ENCODE measurements around the gene C19orf25.

DNA sequence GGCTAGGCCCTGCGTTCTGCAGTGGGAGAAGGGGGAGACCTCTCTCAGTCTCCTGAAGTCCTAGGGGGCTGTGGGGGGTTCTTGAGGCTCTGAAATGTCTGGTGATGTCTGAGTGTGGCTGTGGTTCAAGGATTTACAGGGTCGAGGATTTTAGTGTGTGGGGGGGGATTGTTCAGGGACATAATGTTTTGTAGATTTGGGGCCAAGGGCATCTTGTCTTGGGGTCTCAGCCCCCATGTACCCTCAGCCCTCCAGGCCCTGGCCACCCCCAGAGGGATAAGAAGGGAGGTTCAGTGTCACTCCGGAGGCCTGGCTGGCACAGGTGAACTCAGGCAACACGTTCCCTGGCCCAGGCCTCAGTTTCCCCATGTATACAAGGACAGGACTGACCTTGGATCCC, 31.5 kb downstream of the C19orf25 start:
- TF ChIP-seq, protein P1, sequence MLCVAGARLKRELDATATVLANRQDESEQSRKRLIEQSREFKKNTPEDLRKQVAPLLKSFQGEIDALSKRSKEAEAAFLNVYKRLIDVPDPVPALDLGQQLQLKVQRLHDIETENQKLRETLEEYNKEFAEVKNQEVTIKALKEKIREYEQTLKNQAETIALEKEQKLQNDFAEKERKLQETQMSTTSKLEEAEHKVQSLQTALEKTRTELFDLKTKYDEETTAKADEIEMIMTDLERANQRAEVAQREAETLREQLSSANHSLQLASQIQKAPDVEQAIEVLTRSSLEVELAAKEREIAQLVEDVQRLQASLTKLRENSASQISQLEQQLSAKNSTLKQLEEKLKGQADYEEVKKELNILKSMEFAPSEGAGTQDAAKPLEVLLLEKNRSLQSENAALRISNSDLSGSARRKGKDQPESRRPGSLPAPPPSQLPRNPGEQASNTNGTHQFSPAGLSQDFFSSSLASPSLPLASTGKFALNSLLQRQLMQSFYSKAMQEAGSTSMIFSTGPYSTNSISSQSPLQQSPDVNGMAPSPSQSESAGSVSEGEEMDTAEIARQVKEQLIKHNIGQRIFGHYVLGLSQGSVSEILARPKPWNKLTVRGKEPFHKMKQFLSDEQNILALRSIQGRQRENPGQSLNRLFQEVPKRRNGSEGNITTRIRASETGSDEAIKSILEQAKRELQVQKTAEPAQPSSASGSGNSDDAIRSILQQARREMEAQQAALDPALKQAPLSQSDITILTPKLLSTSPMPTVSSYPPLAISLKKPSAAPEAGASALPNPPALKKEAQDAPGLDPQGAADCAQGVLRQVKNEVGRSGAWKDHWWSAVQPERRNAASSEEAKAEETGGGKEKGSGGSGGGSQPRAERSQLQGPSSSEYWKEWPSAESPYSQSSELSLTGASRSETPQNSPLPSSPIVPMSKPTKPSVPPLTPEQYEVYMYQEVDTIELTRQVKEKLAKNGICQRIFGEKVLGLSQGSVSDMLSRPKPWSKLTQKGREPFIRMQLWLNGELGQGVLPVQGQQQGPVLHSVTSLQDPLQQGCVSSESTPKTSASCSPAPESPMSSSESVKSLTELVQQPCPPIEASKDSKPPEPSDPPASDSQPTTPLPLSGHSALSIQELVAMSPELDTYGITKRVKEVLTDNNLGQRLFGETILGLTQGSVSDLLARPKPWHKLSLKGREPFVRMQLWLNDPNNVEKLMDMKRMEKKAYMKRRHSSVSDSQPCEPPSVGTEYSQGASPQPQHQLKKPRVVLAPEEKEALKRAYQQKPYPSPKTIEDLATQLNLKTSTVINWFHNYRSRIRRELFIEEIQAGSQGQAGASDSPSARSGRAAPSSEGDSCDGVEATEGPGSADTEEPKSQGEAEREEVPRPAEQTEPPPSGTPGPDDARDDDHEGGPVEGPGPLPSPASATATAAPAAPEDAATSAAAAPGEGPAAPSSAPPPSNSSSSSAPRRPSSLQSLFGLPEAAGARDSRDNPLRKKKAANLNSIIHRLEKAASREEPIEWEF (IDR thresholded peaks at IDR 0.05; ENCODE audit: insufficient replicate concordance, low read depth, low read length): no peak
- TF ChIP-seq DPF2 (IDR thresholded peaks at IDR 0.05): no peak
- no peak for TF ChIP-seq ETV6 (conservative IDR thresholded peaks at IDR 0.05 in 1 of 2, IDR thresholded peaks at IDR 0.05 in 1 of 2; ENCODE audit: borderline replicate concordance in 1 of 2, low read depth in 1 of 2)
- no peak for TF ChIP-seq ZNF384 (IDR thresholded peaks at IDR 0.05; ENCODE audit: borderline replicate concordance, low read depth, low read length)
- no peak for TF ChIP-seq POU2F2 (IDR thresholded peaks at IDR 0.05; ENCODE audit: borderline replicate concordance, low read depth, low read length)
- TF ChIP-seq RCOR1 (conservative IDR thresholded peaks at IDR 0.05; ENCODE audit: low read depth, low read length): no peak
- no peak for TF ChIP-seq HDAC6 (IDR thresholded peaks at IDR 0.05; ENCODE audit: unreplicated experiment)
- TF ChIP-seq, protein P2, sequence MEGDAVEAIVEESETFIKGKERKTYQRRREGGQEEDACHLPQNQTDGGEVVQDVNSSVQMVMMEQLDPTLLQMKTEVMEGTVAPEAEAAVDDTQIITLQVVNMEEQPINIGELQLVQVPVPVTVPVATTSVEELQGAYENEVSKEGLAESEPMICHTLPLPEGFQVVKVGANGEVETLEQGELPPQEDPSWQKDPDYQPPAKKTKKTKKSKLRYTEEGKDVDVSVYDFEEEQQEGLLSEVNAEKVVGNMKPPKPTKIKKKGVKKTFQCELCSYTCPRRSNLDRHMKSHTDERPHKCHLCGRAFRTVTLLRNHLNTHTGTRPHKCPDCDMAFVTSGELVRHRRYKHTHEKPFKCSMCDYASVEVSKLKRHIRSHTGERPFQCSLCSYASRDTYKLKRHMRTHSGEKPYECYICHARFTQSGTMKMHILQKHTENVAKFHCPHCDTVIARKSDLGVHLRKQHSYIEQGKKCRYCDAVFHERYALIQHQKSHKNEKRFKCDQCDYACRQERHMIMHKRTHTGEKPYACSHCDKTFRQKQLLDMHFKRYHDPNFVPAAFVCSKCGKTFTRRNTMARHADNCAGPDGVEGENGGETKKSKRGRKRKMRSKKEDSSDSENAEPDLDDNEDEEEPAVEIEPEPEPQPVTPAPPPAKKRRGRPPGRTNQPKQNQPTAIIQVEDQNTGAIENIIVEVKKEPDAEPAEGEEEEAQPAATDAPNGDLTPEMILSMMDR (IDR thresholded peaks at IDR 0.05 in 2 of 3, conservative IDR thresholded peaks at IDR 0.05 in 1 of 3; ENCODE audit: control insufficient read depth in 2 of 3, extremely low read depth in 1 of 3, insufficient read depth in 1 of 3, low read depth in 3 of 3, low read length in 3 of 3): no peak
- TF ChIP-seq CEBPB (IDR thresholded peaks at IDR 0.05; ENCODE audit: borderline replicate concordance in 1 of 2, low read depth in 2 of 2, low read length in 2 of 2): no peak
- no peak for TF ChIP-seq BHLHE40 (IDR thresholded peaks at IDR 0.05; ENCODE audit: borderline replicate concordance in 1 of 2, low read depth in 2 of 2, low read length in 1 of 2)
- TF ChIP-seq SPI1 (IDR thresholded peaks at IDR 0.05; ENCODE audit: borderline replicate concordance, insufficient read depth, low read depth, low read length): no peak
- TF ChIP-seq, protein P3, sequence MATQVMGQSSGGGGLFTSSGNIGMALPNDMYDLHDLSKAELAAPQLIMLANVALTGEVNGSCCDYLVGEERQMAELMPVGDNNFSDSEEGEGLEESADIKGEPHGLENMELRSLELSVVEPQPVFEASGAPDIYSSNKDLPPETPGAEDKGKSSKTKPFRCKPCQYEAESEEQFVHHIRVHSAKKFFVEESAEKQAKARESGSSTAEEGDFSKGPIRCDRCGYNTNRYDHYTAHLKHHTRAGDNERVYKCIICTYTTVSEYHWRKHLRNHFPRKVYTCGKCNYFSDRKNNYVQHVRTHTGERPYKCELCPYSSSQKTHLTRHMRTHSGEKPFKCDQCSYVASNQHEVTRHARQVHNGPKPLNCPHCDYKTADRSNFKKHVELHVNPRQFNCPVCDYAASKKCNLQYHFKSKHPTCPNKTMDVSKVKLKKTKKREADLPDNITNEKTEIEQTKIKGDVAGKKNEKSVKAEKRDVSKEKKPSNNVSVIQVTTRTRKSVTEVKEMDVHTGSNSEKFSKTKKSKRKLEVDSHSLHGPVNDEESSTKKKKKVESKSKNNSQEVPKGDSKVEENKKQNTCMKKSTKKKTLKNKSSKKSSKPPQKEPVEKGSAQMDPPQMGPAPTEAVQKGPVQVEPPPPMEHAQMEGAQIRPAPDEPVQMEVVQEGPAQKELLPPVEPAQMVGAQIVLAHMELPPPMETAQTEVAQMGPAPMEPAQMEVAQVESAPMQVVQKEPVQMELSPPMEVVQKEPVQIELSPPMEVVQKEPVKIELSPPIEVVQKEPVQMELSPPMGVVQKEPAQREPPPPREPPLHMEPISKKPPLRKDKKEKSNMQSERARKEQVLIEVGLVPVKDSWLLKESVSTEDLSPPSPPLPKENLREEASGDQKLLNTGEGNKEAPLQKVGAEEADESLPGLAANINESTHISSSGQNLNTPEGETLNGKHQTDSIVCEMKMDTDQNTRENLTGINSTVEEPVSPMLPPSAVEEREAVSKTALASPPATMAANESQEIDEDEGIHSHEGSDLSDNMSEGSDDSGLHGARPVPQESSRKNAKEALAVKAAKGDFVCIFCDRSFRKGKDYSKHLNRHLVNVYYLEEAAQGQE (IDR thresholded peaks at IDR 0.05; ENCODE audit: low read depth, low read length): no peak
- TF ChIP-seq YY1 (IDR thresholded peaks at IDR 0.05; ENCODE audit: low read depth, low read length): no peak
- TF ChIP-seq SREBF2 (IDR thresholded peaks at IDR 0.05; ENCODE audit: low read length): no peak

Data from GM12878 (cell line).